ENCODE measurements around the gene FOXC1. TPM values are rescaled to one million over a fixed set of nuclear protein-coding genes. Genes with fewer than 3 reads are reported as not detected.

The FOXC1 gene
- total RNA-seq, 1 experiment from 2014 or later, result 6.7 TPM

GRCh38 chr6:1600764-1601157 lies 9.0 kb upstream of the FOXC1 start:
- intact Hi-C loops (cut with micrococcal nuclease; ENCODE audit: unreplicated experiment) (loop anchor here (5.0 kb wide), 2 partner anchors 87 to 502 kb away; no protein-coding TSS in a partner anchor), in situ Hi-C loops (cut with HindIII; ENCODE audit: low pct_unique_long_range_greater_than_20kb, low sequenced_read_pairs) (no loop called here)
- Histone ChIP-seq H3K9me3 (ENCODE audit: control insufficient read depth, insufficient read depth, low read depth, low read length) (no peaks in the 10 kb centered on the region), H3K27ac (ENCODE audit: low read length) (no peak overlapping the region), H3K4me1 (ENCODE audit: control insufficient read depth, insufficient read depth, low read length) (peaks cover 10% of the 10 kb centered on the region), H3K36me3 (ENCODE audit: control insufficient read depth, insufficient read depth, low read length) (no peaks in the 10 kb centered on the region; the same call in 1 of the 2 replicates), H3K27me3 (ENCODE audit: control insufficient read depth, insufficient read depth, low read length) (no peaks in the 10 kb centered on the region; the same call in 1 of the 2 replicates), H3K4me3 (ENCODE audit: low read depth in 2 of 2, low read length in 2 of 2) (no peak overlapping the region)
- BruUV-seq (replicated peaks), result no TSS peak
- ATAC-seq (no peak), DNase-seq (ENCODE audit: low read depth, low spot score) (no peak)
- ChIA-PET CTCF (no interaction called here), POLR2A (no interaction called here)
- TF ChIP-seq POLR2AphosphoS5 (IDR thresholded peaks at IDR 0.05; ENCODE audit: low read depth, low read length) (no peak), CTCF (IDR thresholded peaks at IDR 0.05) (no peak), TCF7L2 (IDR thresholded peaks at IDR 0.05; ENCODE audit: low read depth, low read length) (no peak), SIN3A (IDR thresholded peaks at IDR 0.05; ENCODE audit: borderline replicate concordance, insufficient read depth, low read depth, low read length) (no peak)
- TF ChIP-seq, protein P1, sequence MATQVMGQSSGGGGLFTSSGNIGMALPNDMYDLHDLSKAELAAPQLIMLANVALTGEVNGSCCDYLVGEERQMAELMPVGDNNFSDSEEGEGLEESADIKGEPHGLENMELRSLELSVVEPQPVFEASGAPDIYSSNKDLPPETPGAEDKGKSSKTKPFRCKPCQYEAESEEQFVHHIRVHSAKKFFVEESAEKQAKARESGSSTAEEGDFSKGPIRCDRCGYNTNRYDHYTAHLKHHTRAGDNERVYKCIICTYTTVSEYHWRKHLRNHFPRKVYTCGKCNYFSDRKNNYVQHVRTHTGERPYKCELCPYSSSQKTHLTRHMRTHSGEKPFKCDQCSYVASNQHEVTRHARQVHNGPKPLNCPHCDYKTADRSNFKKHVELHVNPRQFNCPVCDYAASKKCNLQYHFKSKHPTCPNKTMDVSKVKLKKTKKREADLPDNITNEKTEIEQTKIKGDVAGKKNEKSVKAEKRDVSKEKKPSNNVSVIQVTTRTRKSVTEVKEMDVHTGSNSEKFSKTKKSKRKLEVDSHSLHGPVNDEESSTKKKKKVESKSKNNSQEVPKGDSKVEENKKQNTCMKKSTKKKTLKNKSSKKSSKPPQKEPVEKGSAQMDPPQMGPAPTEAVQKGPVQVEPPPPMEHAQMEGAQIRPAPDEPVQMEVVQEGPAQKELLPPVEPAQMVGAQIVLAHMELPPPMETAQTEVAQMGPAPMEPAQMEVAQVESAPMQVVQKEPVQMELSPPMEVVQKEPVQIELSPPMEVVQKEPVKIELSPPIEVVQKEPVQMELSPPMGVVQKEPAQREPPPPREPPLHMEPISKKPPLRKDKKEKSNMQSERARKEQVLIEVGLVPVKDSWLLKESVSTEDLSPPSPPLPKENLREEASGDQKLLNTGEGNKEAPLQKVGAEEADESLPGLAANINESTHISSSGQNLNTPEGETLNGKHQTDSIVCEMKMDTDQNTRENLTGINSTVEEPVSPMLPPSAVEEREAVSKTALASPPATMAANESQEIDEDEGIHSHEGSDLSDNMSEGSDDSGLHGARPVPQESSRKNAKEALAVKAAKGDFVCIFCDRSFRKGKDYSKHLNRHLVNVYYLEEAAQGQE (IDR thresholded peaks at IDR 0.05; ENCODE audit: insufficient read depth in 1 of 2, low read depth in 2 of 2, low read length in 1 of 2), result no peak

GRCh38 chr6:1601158-1602048 lies 8.3 kb upstream of the FOXC1 start:
- ATAC-seq (no peak), DNase-seq (ENCODE audit: low read depth, low spot score) (no peak)
- Histone ChIP-seq H3K4me3 (ENCODE audit: low read depth in 2 of 2, low read length in 2 of 2) (no peak overlapping the region), H3K36me3 (ENCODE audit: control insufficient read depth, insufficient read depth, low read length) (no peaks in the 10 kb centered on the region; the same call in 1 of the 2 replicates), H3K4me1 (ENCODE audit: control insufficient read depth, insufficient read depth, low read length) (peaks cover 8% of the 10 kb centered on the region), H3K27ac (ENCODE audit: low read length) (no peak overlapping the region), H3K27me3 (ENCODE audit: control insufficient read depth, insufficient read depth, low read length) (no peaks in the 10 kb centered on the region; the same call in 1 of the 2 replicates), H3K9me3 (ENCODE audit: control insufficient read depth, insufficient read depth, low read depth, low read length) (no peaks in the 10 kb centered on the region)
- no peak for TF ChIP-seq POLR2AphosphoS5 (IDR thresholded peaks at IDR 0.05; ENCODE audit: low read depth, low read length)
- BruUV-seq (replicated peaks), result no TSS peak
- in situ Hi-C loops (cut with HindIII; ENCODE audit: low pct_unique_long_range_greater_than_20kb, low sequenced_read_pairs), result no loop called here
- intact Hi-C loops (cut with micrococcal nuclease; ENCODE audit: unreplicated experiment), result loop anchor here (1.0 to 5.0 kb wide), 3 partner anchors 86 to 595 kb away; no protein-coding TSS in a partner anchor
- POLR2A ChIA-PET, result no interaction called here
- CTCF ChIA-PET, result no interaction called here

All from Panc1 (cell line).